Activated CD4-positive, alpha-beta T cell treated with anti-CD3 and anti-CD28 coated beads for 4 hours (primary cell): Measurements from ENCODE around the gene ATP6V0E1.

Experiments used
- DNase-seq, 2 donors: peaks; one replicate each; pipeline ENCODE4 v3.0.0-alpha.2; 2020

ATP6V0E1 gene

DNA sequence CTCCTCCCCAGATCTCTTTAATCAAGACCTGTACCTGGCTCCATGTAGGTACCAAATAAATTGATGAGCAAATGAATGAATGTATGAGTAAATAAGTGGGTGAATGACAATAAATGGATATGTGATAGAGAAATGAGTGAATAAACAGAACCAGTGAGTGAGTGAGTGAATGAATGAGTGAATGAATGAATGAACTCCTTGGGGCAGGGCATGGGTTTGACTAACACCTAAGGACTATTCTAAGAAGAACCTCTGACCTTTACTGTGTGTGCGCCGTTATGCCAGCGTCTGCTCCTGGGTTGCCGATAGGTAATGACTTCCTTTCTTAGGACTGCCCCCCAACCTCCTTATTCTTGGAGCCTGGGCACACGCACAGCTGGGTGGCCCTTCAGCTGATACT, 26.1 kb upstream of the ATP6V0E1 start:
- no peak for DNase-seq

DNA sequence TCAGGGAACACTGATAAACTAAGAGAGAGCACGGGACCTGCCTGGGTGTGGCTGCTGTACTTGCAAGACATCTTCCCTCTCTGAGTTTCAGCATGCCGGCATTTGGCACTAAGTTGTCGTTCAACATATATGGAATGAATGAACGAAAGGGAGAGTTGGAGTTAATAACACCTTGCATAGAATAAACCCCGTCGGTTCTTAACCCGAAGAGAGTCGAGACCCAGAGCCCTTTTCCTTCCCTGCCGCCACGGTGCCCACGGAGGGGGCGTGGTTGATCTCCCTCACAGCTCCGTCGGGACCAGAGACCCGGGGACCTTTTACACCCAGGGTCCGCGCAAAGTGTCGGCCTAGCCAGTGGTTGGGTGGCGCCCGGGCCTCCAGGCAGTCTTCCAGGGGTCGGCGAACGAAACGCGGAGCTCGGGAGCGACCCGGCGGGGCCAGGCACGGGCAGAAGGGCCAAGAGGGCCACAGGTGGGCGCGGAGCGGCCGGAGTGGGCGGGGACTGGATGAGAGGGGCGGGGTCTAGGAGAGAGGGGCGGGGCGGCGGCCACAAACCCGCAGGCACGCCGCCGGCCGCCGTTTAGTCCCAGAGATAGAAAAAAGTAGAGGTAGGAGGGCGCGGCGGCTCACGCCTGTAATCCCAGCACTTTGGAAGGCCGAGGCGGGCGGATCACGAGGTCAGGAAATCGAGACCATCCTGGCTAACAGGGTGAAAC, 25.1 kb upstream of the ATP6V0E1 start:
- peak; percentile 64 to 76 for DNase-seq

DNA sequence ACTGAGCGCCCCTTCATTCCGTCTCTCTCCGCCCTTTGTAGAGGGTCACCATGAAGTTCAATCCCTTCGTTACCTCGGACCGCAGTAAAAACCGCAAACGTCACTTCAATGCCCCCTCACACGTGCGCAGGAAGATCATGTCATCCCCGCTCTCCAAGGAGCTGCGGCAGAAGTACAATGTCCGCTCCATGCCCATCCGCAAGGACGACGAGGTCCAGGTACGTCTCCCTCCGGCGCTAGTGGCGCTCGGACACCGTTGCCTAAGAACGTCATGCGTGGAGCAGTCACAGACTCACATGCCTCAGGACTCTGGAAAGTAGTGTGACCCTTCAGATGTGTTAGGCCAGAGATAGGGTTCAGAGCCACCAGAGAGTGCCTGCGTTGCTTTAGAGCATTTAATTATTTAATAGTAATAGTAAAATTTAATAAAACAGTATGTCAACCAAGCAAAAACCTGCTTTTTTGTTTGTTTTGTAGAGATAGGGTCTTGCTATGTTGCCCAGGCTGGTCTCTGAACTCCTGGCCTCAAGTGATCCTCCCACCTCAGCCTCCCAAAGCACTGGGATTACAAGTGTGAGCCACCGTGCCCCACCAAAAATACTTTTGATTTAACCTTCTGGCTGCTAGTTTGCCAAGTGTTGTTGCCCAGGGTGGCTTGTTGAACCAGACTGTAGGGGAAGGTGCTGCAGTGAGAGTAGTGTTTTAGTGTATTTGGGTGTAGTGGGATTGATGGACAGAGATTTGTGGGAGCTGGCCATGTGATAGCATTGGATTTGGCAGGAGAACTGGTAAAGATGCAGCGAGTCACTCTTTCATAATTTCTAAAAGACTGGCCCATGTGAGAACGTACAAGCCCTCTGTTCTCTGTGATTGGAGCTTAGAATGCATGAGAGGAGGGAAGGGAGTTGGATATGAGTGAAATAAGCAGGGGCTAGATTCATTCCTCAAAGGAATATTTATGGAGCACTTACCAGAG, 23.5 kb upstream of the ATP6V0E1 start:
- no peak for DNase-seq

DNA sequence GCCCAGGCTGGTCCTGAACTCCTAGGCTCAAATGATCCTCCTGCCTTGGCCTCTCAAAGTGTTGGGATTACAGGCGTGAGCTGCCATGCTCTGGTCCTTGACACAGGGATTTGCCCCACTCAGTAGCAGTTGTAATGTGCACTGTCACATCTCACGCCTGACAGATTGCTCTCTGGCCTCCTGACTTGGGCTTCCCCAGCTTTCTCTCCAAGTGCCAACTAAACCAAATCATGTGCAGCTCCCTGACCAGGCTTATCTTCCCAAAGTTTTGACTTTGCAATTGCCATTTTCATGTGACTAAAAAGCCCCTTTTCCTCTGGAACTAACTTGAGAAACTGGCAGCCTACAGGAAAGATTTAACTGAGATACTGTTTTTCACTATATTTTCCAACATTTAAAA, 13.7 kb upstream of the ATP6V0E1 start:
- no peak for DNase-seq

DNA sequence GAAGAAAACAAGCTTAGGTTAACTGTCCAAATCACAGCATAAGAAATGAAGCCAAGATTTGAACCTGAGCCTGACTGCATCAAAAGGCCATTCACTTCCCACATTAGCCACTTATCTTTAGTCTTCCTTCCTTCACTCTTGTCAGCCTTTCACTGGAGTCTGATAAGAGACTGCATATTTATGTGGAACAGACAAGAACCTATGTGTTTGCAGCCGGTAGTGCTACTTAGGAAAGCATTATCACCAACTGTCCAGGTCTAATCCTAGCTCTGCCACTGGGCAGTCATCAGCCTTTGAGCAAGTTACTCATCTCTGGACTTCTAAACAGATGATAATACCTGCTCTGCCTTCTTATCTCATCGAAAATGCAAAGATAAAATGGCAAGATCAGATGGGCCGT, 12.1 kb upstream of the ATP6V0E1 start:
- no peak for DNase-seq

DNA sequence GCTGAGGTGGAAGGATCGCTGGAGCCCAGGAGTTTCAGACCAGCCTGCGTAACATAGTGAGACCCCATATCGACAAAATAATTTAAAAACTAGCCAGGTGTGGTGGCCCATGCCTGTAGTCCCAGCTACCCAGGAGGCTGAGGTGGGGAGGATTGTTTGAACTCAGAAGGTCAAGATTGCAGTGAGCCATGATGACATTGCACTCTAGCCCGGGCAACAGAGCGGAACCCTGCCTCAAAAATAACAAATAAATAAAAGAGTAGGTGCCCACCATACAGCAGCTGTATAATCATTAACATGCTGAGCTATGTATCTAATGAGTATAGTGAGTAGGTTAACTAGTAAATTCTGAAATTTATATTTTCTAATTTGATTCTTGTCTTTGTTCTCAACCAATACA, 11.0 kb upstream of the ATP6V0E1 start:
- no peak for DNase-seq

DNA sequence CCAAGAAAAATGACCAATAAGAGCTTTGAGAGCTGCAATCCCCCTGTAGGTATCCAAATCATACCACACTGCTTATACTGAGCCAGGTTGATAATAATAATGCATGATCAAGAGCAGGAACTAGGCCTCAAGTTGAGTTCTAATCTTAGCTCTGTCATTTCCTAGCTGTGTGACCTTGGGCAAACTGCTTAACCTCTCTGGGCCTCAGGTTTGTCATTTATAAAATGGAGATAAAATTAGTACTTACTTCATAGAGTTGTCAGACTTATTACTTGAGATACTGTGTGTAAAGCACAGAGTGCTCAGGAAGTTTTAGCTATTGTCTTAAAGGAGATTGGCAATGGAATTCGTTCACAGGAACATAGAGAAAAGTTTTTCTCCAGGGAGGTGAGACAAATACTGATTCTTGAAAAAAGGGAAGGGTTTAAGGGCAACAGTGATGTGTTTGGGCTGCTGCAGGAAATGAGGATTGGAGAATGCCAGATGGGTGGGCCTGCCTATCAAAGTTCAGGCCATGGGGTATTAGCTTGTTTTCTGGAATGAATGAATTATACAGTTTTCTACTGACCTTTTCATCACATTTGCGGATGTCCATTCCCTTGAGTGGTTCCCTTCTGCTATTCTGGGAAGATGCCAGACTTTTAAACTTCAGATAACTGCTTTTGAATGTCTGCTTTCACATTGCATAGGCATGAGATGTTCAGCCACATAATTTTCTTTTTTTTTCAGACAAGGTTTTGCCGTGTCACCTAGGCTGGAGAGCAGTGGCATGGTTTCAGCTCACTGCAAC, 10.2 kb upstream of the ATP6V0E1 start:
- no peak for DNase-seq

DNA sequence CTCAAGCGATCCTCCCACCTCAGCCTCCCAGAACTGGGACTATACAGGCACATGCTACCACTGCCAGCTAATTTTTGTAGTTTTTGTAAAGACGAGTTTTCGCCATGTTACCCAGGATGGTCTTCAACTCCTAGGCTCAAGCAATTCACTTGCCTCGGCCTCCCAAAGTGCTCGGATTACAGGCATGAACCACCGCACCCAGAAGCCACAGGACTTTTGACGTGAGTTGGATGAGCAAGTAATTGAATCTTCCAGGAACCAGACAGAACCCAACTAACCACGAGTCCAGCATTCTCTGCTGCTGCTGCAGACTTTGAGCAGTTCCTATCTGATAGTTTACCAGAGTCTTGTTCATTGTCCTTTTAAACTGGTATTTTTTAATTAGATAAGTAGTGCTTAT, 9.6 kb upstream of the ATP6V0E1 start:
- DNase-seq = no peak

DNA sequence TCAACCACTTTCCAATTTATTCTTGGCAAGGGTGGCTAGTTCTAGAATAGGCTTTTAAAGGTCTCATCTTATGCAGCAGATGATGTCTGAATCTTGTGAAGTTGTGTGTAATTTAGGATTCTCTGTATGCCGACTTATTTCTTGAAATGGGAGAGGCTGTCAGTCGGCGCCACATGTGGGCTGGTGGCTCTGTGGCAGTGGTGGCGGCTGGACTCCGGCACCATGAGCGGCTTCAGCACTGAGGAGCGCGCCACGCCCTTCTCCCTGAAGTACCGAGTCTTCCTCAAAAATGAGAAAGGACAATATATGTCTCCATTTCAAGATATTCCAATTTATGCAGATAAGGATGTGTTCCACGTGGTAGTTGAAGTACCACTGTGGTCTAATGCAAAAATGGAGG, 8.3 kb upstream of the ATP6V0E1 start:
- no peak for DNase-seq

DNA sequence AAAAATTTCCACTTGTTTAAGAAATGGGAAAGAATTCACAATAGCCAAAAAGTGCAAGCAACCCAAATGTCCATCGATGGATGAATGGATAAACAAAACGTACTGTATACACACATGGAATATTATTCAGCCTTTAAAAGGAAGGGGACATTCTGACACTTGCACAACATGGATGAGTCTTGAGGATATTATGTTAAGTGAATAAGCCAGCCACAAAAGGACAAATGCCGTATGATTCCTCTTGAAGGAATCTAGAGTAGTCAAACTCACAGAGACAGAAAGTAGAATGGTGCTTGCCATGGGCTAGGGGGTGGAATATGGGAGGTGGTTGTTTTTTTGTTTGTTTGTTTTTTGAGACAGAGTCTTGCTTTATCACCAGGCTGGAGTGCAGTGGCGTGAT, 3.8 kb upstream of the ATP6V0E1 start:
- DNase-seq = no peak

DNA sequence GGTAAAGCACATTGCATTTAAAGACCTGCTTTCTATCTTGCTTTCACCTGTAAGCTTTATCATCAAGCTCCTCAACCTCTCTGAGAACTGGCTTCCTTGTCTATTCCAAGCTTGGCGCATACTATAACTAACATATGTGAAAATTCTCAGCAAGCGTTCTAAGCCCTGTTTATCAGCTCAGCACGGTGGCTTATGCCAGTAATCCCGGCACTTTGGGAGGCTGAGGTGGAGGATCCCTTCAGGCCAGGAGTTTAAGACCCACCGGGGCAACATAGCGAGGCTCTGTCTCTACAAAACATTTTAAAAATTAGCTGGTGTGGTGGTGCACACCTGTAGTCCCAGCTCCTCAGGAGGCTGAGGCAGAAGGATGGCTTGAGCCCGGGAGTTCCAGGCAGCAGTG, 1.6 kb upstream of the ATP6V0E1 start:
- DNase-seq = no peak

DNA sequence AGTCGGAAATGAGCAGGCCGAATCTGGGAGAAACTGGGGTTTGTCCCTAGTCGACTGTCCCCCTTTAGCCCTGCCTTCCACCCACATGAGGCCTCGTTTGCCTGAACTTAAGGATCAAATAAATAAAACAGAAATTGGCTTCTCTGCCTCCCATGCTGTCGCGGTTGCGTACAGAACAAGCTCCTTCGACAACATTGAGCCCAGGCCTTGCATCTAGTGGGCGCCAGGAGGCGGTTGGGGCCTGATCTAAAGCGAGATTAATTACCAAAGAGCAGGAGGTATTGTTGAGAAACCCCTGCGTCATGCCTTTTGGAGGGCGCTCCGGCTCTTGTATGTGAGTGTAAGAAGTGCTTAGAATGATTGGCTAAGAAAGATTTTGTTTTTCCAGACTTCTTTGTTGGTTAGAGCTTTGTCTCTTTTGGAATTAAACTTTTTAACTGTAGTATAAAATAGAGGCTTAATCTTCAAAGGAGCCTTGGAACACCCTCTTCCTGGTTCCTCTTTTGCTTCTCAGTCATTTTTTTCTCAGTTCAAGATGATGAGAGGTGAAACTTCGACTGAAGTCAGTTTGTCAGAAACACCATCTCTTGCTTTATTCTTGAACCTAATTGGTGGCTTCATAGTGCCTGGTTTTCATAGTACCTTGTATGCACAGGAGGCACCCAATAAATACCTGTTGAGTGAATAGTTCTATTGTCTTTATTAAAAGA, 828 bp downstream of the ATP6V0E1 start:
- DNase-seq = peak; percentile 71 to 72

DNA sequence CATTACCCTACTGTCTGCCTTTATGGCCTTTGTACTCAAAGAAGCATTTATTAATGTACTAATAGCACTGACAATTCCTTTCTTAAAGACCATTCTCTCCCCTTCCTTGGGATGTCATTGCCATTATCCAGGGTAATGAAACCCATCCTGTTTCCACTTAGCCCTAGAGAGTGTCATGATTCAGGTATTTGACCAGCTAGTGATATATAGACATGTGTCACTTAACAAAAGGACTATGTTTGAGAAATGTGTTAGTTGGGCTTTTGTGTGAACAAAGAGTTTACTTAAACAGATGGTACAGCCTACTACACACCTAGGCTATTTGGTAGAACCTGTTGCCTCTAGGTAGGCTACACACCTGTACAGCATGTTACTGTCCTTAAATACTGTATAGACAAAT, 2.0 kb downstream of the ATP6V0E1 start:
- DNase-seq = no peak

DNA sequence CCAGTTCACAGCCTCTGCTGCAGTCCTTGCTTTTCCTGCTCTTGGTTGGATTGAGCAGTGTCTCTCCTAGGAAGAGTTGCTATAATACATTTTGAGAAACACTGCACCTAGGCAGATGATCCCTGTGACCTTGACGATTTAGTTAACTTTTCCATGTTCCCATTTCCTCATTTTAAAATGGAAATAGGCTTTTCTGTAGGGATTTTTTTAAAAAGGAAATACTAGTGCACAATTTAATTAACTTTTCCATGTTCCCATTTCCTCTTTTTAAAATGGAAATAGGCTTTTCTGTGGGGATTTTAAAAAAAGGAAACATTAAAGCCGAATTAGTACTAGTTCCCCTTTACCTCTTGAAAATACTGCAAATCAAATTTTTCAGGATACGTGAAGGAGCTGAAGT, 4.7 kb downstream of the ATP6V0E1 start:
- no peak for DNase-seq

DNA sequence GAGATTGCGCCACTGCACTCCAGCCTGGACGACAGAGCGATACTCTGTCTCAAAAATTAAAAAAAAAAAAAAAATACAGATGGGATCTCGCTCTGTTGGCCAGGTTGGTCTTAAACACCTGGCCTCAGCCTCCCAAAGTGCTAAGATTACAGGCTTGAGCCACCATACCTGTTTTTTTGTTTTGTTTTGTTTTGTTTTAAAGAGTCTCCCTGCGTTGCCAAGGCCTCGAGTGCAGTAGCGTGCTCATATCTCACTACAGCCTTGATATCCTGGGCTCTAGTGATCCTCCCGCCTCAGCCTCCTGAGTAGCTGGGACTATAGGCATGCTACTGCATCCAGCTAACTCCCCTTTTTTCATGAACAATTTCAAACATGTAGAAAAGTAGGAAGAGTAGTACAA, 7.2 kb downstream of the ATP6V0E1 start:
- DNase-seq = no peak

DNA sequence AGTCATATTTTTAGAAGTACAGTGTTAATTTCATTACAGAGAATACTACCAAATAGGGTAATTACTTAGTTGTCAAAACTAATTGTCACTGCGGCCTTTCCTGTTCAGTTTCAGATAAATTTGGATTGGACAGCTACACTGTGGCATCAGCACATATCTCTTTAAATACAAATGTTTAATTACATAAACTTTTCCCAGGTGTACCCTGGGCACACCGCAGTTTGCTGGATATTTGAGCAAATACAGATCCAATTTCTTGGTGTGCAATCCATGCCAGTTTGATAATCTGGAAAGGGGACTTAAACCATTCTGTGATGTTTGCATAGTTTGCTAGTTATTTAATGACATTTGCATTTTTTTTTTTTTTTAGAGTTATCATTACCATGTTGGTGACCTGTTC, 10.8 kb downstream of the ATP6V0E1 start:
- no peak for DNase-seq

DNA sequence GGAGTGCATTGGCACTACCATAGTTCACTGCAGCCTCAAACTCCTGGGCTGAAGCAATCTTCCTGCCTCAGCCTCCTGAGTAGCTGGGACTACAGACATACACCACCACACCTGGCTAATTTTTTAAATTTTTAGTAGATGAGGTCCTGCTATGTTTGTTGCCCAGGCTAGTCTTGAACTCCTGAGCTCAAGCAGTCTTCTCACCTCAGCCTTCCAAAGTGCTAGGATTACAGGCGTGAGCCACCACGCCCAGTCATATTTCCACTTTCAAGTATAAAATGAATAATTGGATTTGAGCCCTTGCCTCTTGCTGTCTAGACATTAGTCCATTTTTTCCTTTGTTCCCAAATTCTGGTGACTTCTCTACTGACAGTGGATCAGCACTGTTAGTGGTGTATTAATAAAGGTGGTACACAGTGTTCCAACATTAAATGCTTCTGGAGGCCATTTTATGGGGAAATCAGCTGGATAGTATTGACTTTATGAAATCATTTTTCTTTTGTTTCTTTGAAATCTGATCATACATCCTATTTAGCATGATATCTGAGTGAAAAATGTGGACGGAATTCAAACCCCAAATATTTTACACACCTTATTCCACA, 15.9 kb downstream of the ATP6V0E1 start:
- DNase-seq = no peak

DNA sequence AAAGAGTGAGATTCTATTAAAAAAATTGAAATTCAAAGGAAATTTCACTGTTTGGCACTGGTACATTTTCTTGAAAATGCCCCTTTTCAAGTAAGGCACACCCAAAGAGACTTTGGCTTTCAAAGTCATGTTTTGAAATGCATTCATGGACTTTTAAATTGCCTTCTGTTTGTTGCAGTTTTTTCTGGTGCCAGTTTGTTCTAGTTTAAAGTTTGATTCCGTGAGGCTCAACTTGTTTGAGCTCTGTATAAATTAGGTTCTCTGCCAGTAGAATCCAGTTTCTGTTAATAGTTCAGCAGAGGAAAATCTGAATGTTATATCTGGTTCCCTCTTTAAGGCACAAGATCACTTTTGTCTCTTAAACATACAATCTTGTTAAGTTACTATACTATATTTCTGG, 16.4 kb downstream of the ATP6V0E1 start:
- DNase-seq = no peak

DNA sequence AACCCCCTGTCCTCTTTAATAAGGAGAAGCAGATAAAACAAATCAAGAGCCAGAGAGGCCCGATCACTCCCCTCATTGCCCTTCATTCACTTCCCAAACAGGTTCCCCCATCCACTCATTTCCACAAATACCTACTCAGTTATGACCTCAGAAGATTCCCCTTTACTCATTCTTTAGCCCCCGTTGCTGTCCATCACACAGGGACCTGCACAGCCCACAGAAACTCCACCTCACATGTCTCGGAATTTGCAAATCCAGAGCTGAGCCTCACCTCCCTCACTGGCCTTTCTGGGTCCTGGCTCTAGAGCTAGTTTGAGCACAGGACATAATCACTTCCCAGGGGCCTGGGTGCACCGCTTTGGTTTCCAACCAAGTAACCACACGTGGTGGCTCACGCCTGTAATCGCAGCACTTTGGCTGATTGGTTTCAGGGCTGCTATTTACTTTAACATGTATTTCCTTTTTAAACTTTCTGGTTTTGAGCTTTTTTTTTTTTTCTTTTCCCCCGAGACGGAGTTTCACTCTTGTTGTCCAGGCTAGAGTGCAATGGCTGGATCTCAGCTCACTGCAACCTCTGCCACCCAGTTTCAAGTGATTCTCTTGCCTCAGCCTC, 17.8 kb downstream of the ATP6V0E1 start:
- DNase-seq = no peak

DNA sequence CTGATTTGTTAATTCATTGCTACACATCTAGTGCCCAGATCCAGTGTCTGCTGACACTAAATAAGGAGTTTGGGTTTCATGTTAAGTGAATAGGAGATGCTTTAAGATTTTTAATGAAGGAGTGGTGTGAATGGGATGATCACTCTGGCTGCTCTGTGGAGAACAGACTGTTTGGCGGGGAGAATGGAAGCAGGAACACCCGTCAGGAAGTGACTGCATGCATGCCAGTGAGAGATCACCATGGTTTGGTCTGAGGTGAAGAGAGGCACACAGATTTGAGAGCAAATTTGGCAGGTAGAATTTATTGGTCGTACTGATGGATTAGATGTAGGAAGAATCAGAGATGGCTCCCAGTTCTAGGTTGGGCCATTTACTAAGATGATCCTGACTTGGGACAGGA, 19.8 kb downstream of the ATP6V0E1 start:
- DNase-seq = no peak

DNA sequence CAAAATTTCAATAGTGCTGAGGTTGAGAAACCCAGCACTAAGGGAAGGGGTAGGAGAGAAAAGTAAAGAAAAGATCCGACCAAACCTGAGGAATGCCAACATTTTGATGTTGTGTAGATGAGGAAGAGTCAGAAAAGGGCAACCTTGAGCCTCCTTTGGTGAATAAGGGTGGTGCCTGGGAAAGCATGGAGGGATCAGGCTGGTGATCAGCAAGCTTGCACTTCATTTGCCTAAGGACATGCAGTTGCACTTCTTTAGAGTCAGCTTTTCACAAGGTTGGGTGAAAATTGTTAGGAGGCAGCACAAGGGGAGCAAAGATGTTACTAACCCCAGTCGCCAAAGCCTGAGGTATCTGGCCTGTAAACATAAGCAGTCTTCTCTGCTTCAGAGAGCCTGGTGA, 20.4 kb downstream of the ATP6V0E1 start:
- no peak for DNase-seq

DNA sequence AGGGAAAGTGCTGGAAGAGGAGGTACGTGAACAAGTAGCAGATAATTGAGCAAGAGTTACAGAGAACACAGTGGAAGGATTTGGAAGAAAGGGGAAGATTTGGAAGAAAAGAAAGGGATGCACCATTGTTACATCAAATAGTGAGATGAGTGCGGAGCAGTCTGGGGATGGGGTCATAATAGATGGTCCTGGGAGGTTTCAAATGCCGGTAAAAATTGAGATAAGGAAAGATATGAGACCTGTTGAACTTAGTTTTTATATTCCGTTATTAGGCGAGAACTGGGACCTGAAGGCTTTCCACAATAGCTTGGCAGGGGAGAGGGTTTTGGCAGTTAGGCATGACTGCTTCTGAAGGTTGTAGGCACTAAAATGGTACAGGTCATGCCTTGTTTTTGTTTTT, 20.9 kb downstream of the ATP6V0E1 start:
- DNase-seq = no peak
